Stimulated activated CD8-positive, alpha-beta memory T cell treated with anti-CD3 and anti-CD28 coated beads, Interleukin-12 subunit alpha, Interleukin-12 subunit beta, amount 100 ng/mL, for 1 hour (primary cell): ENCODE measurements around the gene ATP2B2.

ENCODE experiments used
- DNase-seq: peaks from one replicate; pipeline ENCODE4 v3.0.0-alpha.2; 2020; ENCODE audit warnings: low read depth

ATP2B2 gene

DNA sequence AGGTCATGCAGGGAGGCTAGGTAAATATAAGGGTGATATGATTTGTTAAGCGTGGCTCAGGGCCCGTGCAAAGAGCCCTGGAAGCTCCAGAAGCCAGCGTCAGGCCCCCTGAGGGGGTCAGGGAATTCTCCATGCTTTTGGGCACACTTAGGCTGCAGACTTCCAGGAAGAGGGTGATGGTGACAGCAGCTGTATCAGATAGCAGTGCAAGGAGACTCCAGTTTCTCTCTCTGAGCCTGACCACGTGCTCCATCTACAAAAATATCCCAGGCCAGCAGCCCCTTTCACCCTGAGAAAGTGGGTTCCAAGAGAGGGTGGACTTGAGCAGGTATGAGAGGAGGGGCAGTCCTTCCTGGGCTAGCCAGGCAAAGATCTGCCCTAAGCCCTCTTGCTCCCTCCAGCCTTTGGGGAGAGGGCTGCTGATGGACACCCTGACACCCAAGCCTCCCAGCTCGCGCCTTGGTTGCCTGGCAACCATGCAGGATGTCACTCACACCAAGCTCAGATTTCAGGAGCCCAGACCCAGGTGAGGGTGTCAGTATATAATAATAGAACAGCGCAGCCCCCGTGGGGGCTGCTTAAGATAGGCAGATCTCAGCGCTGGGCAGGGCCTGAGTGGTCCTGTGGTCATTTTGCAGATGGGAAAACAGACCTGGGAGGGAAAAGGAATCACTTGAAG is 35.8 kb downstream of the ATP2B2 start:
- no peak for DNase-seq

DNA sequence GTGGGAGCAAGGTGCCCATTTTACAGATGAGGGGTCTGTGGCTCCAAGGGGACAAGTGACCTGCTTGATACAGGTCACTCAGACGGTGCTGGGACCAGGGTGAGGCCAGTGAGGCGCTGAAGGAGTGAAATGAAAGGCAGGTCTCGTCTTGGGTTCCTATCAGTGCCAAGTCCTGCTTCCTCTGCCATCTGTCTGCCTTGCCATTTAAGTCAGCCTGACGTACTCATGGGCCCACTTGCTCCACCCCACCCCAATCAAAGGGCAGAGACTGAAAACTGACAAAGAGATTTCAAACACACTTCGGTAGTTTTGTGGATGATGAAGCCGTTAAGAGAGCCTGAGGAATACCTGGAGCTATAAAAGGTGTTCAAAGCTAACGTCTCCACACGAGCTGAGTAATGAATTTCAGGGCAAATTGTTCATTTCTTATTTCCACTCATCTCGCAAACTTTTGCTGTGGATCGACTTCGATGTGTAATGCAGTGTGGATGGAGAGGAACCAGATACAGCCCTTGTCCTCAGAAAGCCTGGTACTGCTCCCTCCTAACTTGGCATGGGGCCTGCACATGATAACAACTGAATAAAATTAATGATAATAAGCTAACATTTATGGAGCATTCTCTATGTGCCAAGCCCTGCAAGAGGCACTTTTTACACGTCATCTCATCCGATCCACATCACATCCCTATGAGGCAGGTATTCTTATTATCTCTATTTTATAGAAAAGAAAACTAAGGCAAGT is 36.6 kb downstream of the ATP2B2 start:
- DNase-seq: no peak

DNA sequence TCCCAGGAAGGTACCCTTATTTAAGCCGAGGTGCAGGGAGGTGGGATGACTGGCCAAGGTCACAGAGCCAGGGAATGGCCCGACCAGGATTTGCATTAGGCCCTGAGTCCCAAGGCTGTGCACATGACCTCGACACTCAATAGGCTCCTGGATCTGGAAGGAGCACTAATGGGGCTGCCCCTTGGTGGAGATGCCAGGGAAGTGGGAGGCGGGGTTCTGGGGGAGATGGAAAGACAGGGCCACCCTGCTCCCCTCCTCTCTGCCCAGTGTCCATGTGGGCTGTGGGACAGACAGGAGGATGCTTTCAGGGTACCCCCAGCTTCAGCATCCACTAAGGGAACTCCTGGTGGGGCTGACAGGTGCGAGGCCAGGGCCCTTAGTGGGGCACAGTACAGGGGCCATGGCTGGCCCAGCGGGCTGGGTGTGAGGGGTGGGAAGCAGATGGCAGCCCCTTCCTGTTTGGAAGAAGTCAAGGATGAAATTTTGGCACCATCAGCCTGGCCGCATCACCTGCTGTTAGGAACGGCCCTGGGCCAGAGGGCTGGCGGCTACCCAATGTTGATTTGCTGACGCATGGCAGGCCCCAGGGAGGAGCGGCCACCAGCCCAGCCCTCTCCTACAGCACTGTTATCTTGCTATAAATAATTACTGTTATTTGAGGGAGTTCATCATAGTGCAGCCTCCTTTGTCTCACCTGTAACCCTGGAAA is 37.3 kb downstream of the ATP2B2 start:
- DNase-seq: no peak

DNA sequence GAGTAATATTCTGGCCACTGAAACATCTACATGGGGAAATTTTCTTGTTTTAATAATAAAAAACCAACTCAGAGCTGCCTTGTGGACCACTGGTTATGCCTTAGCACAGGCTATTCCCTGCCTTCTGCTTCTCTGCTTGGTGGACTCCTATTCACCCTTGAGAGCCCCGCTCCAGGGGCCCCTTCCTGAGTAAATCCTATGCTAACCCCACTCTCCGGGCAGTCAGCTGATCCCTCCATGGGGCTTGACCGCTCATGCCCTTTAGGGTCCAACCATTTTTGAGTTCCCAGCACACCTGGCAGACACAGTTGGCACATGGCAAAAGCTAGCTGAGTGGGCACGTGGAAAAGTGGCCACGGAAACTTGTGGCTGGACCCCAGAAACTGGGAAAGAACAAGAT is 38.2 kb downstream of the ATP2B2 start:
- DNase-seq: no peak

DNA sequence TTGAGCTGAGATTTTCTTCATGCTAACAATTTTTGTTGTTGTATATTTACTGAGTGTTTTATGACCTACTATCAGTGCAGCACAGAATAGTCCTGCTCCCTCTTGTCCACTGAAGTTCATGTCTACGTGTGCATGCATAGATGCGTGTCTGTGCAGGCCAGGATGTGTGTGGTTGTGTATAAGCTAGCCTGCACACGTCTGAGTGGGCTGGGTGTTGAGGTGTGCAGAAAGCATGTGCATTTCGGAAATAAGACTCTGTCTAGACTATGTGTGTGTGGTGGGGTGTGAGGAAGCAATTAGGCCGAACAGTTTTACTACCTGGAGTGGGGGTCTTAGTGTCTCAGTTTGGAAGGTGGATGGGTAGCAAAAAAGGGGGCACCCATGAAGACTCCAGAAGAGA is 39.2 kb downstream of the ATP2B2 start:
- no peak for DNase-seq

DNA sequence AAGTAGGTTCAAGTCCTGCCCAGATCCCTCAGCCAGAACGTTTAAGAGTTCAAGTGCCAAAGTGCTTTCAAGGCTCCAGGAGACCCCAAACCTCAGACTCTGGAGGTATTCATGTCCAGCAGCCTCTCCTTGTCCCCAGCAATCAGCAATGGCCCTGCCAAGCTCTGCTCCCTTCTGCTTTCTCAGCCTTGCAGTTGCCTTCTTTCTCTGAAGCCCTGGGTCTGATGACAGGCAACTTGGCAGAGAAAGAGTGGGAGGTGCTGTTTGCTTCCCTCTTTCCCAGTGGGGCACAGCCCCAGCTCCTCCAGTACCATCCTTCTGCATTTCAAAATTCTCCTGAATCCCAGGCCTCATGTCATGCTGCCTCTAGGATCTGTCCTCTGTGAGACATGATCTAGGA is 40.2 kb downstream of the ATP2B2 start:
- no peak for DNase-seq

DNA sequence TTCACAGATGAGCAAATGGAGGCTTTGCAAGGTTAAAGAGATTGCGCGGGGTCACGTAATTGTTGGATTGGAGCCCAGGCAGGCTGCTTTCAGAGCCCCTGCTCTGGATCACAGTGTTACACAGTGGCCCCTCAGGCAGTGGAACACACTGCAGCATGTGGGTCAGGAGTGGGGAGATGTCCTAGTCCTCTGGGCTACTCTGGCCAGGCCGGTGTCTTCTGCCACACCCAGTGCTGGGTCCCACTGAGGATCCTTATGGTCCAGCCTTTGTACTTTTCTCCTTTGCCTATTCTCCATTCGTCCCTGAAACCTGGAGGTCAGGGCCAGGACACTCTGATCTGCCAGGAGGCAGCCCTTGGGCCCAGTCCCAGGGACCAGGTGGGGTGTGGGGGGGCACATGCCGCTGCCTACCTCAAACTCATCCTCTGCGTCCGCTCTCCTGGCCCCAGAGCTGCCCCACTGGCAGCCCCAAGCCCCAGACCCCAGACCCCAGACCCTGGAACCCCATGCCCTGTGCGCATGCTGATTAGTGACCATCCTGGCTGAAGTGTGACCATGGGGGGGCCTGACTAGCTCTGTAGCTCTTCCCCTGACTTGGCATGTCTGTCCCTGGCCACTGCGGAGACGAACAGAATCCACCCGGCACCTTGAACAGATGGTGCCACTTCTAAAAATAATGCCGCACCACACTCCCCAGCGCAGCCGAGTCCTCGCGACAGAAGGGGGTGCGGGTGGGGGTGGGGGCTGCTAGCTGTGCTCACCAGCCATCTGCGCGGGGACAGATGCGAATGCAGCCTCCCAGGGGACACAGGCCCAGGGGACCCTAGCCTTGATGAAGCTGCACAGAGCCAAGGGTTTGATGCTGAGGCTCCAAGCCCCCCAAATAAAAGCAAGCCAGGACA is 41.6 kb downstream of the ATP2B2 start:
- DNase-seq: no peak

DNA sequence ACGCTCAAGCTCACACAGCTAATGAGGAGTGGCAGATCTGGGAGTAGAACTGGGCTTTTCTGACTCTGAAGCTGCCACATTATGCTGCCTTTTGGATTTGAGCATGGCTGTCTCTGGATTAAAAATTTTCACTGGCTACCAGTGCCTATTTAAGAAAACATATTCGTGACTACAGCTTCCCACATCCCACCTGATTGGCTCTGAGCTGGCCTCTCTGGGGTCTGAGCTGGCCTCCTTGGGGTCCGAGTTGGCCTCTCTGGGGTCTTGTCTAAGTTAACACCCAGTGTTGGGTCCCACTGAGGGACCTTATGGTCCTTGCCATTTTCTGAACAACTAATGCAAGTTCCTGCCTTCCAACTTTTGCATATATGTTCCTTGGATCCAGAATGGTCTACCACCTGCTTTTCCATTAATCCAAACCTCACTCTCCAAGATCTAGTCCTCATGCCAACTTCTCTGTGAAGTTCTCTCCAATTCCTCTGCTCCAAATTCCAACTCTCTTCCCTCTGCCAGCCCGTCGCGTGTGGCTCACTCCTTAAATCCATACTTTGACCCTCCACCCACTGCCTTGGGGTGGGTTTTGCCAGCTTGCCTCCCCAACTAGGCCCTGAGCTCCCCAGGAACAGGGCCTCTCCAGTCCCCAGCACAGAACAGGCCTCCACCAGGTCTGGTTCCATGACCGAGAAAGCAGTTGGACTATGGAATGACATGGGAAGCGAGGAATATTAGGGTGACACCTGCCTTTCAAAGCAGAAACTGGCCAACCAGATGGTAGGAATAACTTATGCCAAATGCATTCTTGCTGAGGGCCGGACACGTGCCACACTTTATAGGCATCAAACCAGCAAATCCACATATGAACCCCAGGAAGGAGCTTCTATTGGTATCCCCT is 42.5 kb downstream of the ATP2B2 start:
- DNase-seq: no peak

DNA sequence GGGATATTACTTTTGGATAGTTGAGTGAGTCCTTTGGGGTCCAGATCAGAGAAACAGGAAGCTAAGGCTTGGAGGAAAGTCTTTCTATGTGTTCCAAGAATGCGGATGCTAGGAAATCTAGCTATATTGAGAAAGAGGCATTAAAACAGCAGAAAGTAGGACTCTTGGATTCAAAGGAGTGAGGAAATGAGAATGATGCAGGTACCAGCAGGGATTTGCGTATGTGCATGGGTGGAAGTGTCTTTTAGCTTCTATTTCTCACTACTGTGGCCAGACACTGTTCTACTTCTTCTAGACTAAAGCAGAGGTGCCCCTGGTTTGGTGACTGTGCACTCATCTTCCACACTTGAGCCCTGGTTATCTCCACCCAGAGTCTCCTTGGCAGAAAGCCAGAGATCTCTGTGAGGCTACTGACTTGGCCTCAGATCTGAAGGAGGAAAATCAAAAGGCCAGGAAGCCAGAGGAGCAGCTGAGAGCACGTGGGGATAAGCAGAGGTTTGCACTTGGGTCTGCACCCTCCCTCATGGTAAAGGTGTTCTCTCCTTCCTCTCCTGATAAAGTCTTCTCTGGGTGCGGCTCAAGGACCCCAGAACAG is 44.3 kb downstream of the ATP2B2 start:
- no peak for DNase-seq

DNA sequence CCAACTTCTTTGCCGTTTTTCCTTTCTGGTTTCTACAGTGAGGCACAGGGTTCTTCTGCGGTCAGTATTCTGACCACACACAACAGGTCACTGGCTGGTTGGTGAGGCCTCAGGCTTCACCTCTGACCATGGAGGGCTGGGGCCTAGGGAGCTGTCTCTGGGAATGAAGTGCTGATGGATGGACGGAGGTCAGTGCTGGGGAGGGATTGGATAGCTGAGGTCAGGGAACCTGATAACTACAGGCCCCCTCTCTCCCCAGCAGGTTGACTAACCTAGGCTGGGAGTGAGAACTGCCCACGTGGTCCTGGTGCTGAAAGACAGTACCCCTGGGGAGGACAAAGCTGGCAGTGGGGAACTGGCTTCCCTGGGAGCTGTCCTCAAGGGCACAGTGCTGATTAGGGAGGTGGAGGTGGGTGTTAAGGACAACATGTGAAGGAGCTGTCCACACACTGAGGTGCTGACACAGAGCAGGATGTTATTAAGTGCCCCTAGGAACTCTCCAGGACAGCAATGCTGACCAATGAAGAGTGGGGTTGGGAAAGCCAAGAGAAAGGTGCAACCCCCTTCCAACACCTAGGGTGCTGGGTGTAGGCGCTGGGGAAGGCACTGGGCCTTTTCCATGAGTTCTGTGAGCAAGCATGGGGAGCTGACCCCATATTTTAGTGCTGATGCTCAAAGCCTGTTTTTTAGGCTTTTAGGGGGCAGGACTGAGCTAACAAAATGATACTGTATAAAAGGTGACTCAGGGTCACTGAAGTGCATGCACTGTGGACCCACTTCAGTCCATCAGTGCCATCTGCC is 45.2 kb downstream of the ATP2B2 start:
- DNase-seq: peak; percentile 7

DNA sequence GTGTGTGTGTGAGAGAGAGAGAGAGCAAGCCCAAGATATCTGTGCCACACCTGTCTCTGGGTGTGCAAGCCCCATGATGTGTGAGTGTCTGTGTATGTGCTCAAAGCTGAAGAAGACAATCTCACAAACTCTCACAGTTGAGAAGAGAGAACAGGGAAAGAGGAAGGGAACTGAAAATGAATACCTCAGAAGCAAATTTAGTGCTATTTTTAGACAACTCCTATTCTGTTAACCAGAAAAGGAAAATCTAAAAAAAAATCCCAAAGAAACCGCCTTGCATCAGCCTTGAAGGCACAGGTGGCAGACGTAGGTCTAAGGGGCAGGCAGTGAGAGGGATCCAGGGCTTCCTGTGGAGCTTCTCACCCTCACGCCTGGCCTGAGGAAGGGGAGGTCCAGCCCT is 47.8 kb downstream of the ATP2B2 start:
- DNase-seq: no peak

DNA sequence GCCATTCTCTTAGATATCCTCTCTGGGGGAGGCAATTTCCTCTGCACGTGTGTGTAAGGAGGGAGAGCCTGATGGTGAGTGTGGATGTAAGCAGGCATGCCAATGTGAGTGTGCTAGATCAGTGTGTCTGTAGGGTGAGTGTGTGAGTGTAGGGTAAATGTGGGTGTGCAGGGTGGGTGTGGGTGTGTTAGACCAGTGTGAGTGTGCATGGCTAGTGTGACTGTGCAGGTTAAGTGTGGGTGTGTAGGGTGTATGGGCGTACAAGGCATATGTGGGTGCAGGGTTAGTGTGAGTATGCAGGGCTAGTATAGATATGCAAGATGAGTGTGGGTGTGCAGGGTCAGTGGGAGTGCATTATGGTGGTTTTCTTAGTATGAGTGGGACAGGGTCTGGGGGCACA is 48.4 kb downstream of the ATP2B2 start:
- DNase-seq: no peak

DNA sequence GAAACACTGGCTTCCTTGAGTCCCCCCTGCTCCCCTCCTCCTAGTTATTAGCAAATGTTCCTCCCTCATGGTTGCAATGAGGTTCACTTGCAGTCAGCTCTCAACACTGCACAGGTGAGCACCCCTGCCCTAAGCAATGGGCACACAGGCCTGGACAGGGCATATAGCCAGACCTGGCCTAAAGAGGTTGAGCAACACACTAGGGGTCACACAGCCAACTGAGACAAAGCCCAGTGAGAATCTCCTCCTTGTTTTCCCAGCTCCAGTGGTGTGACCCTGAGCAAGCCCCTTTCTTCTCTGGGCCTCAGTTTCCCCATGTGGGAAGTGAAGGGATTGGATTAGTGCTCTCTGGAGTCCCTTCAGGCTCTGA is 49.9 kb downstream of the ATP2B2 start:
- DNase-seq: no peak

DNA sequence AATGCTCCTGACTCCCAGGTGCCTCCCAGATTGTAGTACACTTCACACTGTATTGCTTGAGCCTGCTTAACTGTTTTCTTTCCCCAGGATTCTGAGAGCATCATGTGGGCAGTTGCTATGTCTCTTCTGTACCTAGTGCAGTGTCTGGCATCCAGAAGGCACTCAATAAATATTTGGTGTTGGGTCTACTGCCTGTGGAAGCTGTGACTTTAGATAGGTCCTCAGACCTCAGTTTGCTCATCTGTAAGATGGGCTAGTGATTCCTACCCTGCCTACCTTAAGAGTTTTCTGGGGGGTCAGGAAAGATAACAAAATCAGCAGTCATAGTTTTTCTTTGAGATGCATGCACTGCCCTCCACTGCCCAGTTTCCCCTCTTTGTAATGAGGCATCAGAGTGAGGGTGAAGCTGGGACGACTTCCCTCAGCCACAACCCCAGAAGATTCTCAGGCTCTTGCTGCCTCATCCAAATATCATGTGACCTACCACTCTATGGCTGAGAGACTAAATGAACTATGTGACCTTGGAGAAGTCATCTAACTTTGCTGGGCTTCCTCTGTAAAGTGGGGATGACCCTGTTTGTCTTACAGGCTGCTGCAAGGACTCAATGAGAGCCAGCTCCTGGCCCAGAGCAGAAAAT is 50.4 kb downstream of the ATP2B2 start:
- DNase-seq: no peak

DNA sequence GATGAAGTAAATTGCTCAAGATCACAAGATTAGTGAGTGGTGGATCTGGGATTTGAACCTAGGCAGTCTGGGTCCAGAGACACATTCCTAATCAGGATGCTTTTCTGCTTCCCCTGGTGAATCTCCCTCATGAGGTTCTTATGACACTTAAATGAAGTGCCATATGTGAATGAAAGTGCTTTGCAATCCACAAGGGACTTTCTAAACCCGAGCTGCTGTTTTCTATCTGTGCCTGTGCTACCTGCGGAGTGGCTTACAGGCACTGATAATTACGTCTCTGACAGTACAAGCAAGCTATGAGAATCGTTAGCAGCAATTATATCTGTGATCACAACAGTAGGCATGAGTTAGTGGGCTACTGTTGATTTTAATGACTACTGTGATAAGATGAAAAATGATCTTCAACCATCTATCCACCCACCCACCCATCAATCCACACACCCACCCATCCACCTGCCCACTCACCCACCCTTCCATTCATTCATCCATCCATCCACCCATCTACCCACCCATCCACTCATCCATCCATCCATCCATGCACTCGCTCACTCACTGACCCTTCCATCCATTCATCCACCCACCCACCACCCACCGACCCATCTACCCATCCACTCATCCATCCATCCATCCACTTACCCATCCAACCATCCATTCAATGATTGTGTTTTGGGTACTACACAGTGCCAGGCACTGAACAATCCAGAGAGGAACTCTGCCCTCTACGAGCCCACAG is 51.8 kb downstream of the ATP2B2 start:
- no peak for DNase-seq

DNA sequence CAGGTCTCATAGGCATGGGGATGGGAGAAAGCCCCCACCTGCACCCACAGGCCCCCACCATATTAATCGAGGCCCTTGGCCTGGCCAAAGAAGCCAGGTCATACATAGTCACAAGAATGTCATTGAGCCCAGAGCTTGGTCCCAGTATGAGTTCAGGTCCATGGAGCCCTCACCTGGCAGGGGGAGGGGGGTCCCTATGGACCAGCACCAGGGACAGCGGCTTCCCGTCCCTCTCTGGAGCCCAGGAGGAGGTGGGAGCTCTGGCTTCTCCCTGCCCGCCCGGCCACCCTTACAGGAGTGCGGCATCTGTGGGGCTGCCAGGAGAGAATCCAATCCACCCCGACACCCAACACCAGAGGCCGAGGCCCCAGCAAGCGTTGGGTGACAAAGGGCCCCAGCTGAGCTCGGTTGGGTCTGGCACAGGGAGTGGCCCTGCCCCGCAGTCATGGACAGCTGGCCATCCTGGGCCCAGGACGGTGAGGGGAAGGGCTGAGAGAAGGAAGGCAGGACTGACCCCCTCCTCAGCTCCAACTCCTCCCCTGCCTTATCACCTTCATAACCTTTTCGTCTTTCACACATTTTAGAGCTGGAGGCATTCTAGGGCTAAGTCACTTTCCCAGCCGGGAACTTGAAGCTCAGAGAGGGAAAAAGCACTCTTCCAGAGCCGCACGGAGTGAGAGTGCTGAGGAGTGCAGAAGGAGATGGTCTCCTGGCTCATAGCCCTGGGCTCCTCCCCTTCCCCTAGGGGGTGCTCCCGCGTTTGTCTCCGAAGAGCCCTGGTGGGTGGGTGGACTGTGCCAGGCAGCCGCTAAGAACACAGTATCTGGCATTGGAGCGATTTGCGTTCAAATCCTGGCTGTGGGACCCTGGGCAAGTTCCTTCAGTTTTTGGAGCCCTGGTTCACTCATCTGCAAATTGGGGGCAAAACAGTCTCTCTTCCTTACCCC is 54.6 kb downstream of the ATP2B2 start:
- no peak for DNase-seq

DNA sequence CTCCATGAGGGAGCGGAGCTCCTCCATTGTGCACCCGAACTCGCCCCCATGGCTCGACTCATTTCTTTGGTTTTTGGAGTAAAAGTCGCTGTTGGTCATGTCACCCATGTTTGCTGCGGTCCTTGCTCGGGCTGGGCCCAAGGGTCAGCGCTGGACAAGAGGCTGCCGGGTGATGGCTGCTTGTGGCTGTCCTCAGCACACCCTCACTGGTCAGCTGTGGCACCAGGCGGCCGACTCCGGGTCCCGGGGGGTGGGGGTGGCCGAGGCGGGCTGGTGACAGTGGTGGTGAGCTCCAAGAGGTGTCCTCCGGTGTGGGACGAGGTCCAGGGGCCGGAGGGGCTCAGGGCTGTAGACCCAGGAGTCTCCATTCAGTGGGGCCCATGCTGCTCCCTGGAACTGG is 56.0 kb downstream of the ATP2B2 start:
- no peak for DNase-seq

DNA sequence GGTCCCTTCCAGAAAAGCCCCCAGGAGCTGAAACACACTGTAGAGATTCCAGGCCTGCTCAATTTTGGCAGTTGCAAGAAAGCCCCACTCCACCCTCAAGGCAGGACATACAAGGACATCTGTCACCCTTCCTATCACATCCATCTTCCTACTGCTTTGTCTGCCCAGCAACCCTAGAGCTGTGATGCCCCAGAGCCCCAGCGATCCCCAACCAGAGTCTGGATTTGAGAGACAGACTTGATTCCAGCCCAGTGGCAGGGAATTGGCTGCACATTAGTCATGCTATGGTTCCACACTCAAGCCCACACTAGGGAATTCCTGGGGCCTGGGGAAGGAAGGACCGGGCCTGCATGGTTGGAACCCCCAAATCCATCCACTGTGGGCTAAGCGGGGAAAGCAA is 56.8 kb downstream of the ATP2B2 start:
- DNase-seq: no peak
